Caco-2 (cell line): Measurements from ENCODE around the gene ATOH1. TPM values are rescaled to one million over a fixed set of nuclear protein-coding genes. Genes with fewer than 3 reads are reported as not detected.

Experiments
- BruUV-seq: library from RNA; stranded (reverse); fragments of 400-500 nt; replicated peaks from 2 replicates; lab custom pipeline; 2021; lab: Mats Ljungman, UMichigan
- CTCF ChIA-PET: fragments of 300-600 bp; sonication (Branson Sonifier 250); formaldehyde crosslinking; loops from one replicate; lab custom pipeline; 2022; ENCODE audit warnings: antibody characterized with exemption; lab: Charles Lee
- POLR2A ChIA-PET: fragments of 300-600 bp; sonication (Branson Sonifier 250); formaldehyde crosslinking; loops from one replicate; lab custom pipeline; 2022; ENCODE audit warnings: antibody characterized with exemption; lab: Charles Lee
- DNase-seq, 2 experiments: peaks; one replicate each; pipeline versions ENCODE4 v3.0.0 to v3.0.0-alpha.2; 2020 to 2022
- H3K27me3 ChIP-seq: replicated peaks from 2 replicates; pipeline ENCODE4 v1.6.0; 2011; ENCODE audit warnings: low read length; ENCODE audit not compliant: control insufficient read depth, insufficient read depth
- H3K36me3 ChIP-seq: 2 replicates; pipeline ENCODE4 v1.5.1; 2011; ENCODE audit warnings: low read length; ENCODE audit not compliant: control insufficient read depth, insufficient read depth
- H3K4me1 ChIP-seq: fragments of 250-450 bp; sonication (Bioruptor Pico); 2 replicates; pipeline ENCODE4 v1.5.1; 2020; ENCODE audit warnings: mild to moderate bottlenecking
- H3K4me3 ChIP-seq: 2 replicates; pipeline ENCODE4 v1.5.1; 2011; ENCODE audit warnings: low read depth, mild to moderate bottlenecking, control low read depth, low read length
- H3K9me3 ChIP-seq: fragments of 250-450 bp; sonication (Bioruptor Pico); 2 replicates; pipeline ENCODE4 v1.5.1; 2020; ENCODE audit warnings: mild to moderate bottlenecking, moderate library complexity
- H3K27ac Mint-ChIP-seq: one replicate; pipeline ENCODE4 v1.8.0; 2022; ENCODE audit warnings: mixed read lengths; ENCODE audit not compliant: unreplicated experiment
- H3K27me3 Mint-ChIP-seq: one replicate; pipeline ENCODE4 v1.8.0; 2022; ENCODE audit warnings: mixed read lengths; ENCODE audit not compliant: insufficient read depth, unreplicated experiment
- H3K36me3 Mint-ChIP-seq: one replicate; pipeline ENCODE4 v1.8.0; 2022; ENCODE audit warnings: mild to moderate bottlenecking, mixed read lengths; ENCODE audit not compliant: insufficient read depth, unreplicated experiment
- H3K4me1 Mint-ChIP-seq: one replicate; pipeline ENCODE4 v1.8.0; 2022; ENCODE audit warnings: low read depth, mixed read lengths; ENCODE audit not compliant: unreplicated experiment
- H3K4me3 Mint-ChIP-seq: one replicate; pipeline ENCODE4 v1.8.0; 2022; ENCODE audit warnings: mild to moderate bottlenecking, moderate library complexity, mixed read lengths; ENCODE audit not compliant: unreplicated experiment
- H3K9me3 Mint-ChIP-seq: one replicate; pipeline ENCODE4 v1.8.0; 2022; ENCODE audit warnings: mixed read lengths; ENCODE audit not compliant: unreplicated experiment
- CTCF ChIP-seq, 2 experiments: fragments of 200-600 bp in 1 of 2; IDR thresholded peaks; 1 replicate in 1 of 2; 2 replicates in 1 of 2; pipeline versions ENCODE4 v1.5.1 to v1.8.0; 2011 to 2022; ENCODE audit warnings: antibody characterized with exemption in 1 of 2, control low read depth in 1 of 2, inconsistent platforms in 1 of 2, low read depth in 1 of 2, low read length in 1 of 2, mild to moderate bottlenecking in 1 of 2, moderate library complexity in 1 of 2; ENCODE audit not compliant: insufficient read depth in 1 of 2, severe bottlenecking in 1 of 2, unreplicated experiment in 1 of 2
- intact Hi-C: fragments of 100-400 bp; cut with micrococcal nuclease; formaldehyde crosslinking; loops from one replicate; pipeline ENCODE4 v1.10.0; 2022; ENCODE audit not compliant: unreplicated experiment
- total RNA-seq: library from RNA; stranded (reverse); gene quantifications from 2 replicates; pipeline ENCODE4 v1.2.3, GENCODE V29; 2022

The ATOH1 gene
- total RNA-seq, 1 experiment from 2014 or later: not detected

- peaks cover 43% of the 10 kb centered on the region for H3K27me3 Mint-ChIP-seq
- H3K4me1 Mint-ChIP-seq: peaks cover 6% of the 10 kb centered on the region
- no peak for TF ChIP-seq CTCF (IDR thresholded peaks at IDR 0.05; ENCODE audit: insufficient read depth in 1 of 2, low read depth in 1 of 2, low read length in 1 of 2, severe bottlenecking in 1 of 2, unreplicated experiment in 1 of 2)
- H3K4me3 ChIP-seq: peak overlapping the region; percentile 38
- peak overlapping the region; percentile 81 for H3K4me3 Mint-ChIP-seq
- H3K9me3 ChIP-seq: no peaks in the 10 kb centered on the region
- peaks cover 3% of the 10 kb centered on the region for H3K27me3 ChIP-seq
- H3K4me1 ChIP-seq: 0 out of 2 replicates have a peak, but pooled peaks cover 7% of the 10 kb centered on the region
- ChIA-PET CTCF (interaction anchor here (0.6 kb wide), 1 partner anchor 854 kb away, joined by 3 read pairs; no protein-coding TSS in a partner anchor), POLR2A (no interaction called here)
- no TSS peak for BruUV-seq
- no peaks in the 10 kb centered on the region for H3K36me3 Mint-ChIP-seq
- intact Hi-C loops: no loop called here
- DNase-seq: peak; percentile 19 to 32
- no peaks in the 10 kb centered on the region for H3K9me3 Mint-ChIP-seq
- no peaks in the 10 kb centered on the region for H3K36me3 ChIP-seq
- H3K27ac Mint-ChIP-seq: no peak overlapping the region
Observed at GRCh38 chr4:93828995-93829819, 654 bp downstream of the ATOH1 start.

- peaks cover 3% of the 10 kb centered on the region for H3K27me3 ChIP-seq
- Mint-ChIP-seq H3K27ac (no peak overlapping the region), H3K9me3 (no peaks in the 10 kb centered on the region), H3K36me3 (no peaks in the 10 kb centered on the region), H3K4me3 (peak overlapping the region; percentile 81), H3K27me3 (peaks cover 43% of the 10 kb centered on the region), H3K4me1 (peaks cover 6% of the 10 kb centered on the region)
- no peaks in the 10 kb centered on the region for H3K36me3 ChIP-seq
- DNase-seq: no peak
- no TSS peak for BruUV-seq
- no peak overlapping the region for H3K4me3 ChIP-seq
- intact Hi-C loops: no loop called here
- H3K4me1 ChIP-seq: 0 out of 2 replicates have a peak, but pooled peaks cover 7% of the 10 kb centered on the region
- no peaks in the 10 kb centered on the region for H3K9me3 ChIP-seq
- TF ChIP-seq CTCF (IDR thresholded peaks at IDR 0.05; ENCODE audit: insufficient read depth in 1 of 2, low read depth in 1 of 2, low read length in 1 of 2, severe bottlenecking in 1 of 2, unreplicated experiment in 1 of 2): no peak
- CTCF ChIA-PET: no interaction called here
- POLR2A ChIA-PET: no interaction called here
Observed at GRCh38 chr4:93829820-93830687, 1.5 kb downstream of the ATOH1 start.
